WERI-Rb-1 (cell line): ENCODE measurements around the gene TPP2.

ENCODE experiments used
- DNase-seq: peaks from one replicate; pipeline ENCODE4 v3.0.0-alpha.2; 2020
- H3K27ac ChIP-seq: fragments of 250-450 bp; sonication (Bioruptor Pico); 2 replicates; pipeline ENCODE4 v1.5.1; 2020; ENCODE audit warnings: mild to moderate bottlenecking, moderate library complexity
- H3K27me3 ChIP-seq: fragments of 250-450 bp; sonication (Bioruptor Pico); 2 replicates; pipeline ENCODE4 v1.5.1; 2021; ENCODE audit warnings: mild to moderate bottlenecking, low read depth, moderate library complexity; ENCODE audit not compliant: insufficient read depth, severe bottlenecking
- H3K36me3 ChIP-seq: fragments of 250-450 bp; sonication (Bioruptor Pico); 2 replicates; pipeline ENCODE4 v1.5.1; 2020; ENCODE audit warnings: mild to moderate bottlenecking, moderate library complexity
- H3K4me3 ChIP-seq: 2 replicates; pipeline ENCODE4 v1.5.1; 2011; ENCODE audit warnings: low read depth, mild to moderate bottlenecking, control low read depth, low read length
- H3K9me3 ChIP-seq: fragments of 250-450 bp; sonication (Bioruptor Pico); 2 replicates; pipeline ENCODE4 v1.5.1; 2021; ENCODE audit warnings: mild to moderate bottlenecking, moderate library complexity; ENCODE audit not compliant: severe bottlenecking
- TF ChIP-seq, protein P1 (sequence below): IDR thresholded peaks from 2 replicates; pipeline ENCODE4 v1.5.1; 2011; ENCODE audit warnings: low read depth, mild to moderate bottlenecking, control low read depth, inconsistent platforms, low read length

TPP2 gene

DNA sequence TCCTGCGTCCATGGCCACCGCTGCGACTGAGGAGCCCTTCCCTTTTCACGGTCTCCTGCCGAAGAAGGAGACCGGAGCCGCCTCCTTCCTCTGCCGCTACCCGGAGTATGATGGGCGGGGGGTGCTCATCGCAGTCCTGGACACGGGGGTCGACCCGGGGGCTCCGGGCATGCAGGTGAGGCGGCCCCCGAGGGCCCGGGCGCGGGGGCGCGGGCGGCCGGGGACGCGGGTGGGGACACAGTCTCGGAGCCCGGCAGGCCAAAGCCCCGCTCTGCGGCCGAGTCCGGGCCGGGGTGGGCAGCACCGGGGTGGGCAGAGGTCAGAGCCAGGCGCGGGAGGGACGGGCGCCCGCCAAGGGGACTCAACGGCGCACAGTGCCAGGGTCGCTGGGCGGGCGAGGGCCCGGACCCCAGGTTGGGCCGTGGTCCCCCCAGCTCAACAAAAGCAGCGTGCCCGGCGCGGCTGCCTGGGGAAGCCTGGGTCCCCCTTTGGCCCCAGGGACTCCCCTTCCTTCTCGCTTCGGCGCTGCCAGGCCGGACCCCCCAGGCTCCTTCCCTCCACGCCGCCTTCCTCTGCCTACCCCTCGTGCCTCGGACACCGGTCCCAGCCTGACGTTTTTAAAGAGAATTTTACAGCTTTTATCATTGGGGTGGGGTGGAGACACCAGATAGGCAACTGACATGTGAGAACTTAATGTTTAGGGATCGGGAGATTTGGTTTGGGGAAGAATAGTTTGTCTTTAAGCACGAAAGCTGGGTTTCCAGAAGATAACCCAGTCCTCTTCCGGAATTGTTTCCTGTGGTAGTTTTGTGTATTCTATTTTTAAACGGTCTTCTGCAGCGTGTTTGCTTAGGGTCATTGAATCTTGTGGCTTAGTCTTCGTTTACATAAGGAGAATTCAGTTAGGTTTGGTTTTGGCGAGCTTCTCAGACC lies 509 bp downstream of the TPP2 start:
- H3K27ac ChIP-seq = peak overlapping the region; percentile 93
- H3K27me3 ChIP-seq = no peaks in the 10 kb centered on the region
- H3K4me3 ChIP-seq = peak overlapping the region; percentile 78
- H3K36me3 ChIP-seq = peaks cover 39% of the 10 kb centered on the region
- TF ChIP-seq, protein P1, sequence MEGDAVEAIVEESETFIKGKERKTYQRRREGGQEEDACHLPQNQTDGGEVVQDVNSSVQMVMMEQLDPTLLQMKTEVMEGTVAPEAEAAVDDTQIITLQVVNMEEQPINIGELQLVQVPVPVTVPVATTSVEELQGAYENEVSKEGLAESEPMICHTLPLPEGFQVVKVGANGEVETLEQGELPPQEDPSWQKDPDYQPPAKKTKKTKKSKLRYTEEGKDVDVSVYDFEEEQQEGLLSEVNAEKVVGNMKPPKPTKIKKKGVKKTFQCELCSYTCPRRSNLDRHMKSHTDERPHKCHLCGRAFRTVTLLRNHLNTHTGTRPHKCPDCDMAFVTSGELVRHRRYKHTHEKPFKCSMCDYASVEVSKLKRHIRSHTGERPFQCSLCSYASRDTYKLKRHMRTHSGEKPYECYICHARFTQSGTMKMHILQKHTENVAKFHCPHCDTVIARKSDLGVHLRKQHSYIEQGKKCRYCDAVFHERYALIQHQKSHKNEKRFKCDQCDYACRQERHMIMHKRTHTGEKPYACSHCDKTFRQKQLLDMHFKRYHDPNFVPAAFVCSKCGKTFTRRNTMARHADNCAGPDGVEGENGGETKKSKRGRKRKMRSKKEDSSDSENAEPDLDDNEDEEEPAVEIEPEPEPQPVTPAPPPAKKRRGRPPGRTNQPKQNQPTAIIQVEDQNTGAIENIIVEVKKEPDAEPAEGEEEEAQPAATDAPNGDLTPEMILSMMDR = no peak
- DNase-seq = peak; percentile 33
- H3K9me3 ChIP-seq = no peaks in the 10 kb centered on the region

DNA sequence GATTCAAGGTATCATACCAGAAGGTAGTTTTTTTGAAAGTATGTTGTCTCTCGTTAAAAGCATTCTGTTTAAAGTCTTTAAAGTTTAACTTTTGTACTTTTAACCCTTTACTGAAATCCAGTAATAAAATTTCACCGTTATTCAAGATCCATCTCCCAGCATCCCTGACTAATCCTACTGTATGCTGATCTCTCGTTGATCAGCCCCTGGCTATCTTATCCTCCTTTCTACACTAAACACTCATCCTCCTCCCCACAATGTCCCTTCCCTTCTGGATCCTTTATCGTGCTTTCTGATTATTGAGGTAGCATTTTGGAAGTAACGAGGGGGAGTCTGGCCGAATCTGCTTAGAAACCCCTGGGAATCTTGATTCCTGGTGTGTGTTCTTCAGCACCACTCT lies 1.3 kb downstream of the TPP2 start:
- no peaks in the 10 kb centered on the region for H3K9me3 ChIP-seq
- peaks cover 44% of the 10 kb centered on the region for H3K36me3 ChIP-seq
- DNase-seq = no peak
- peak overlapping the region; percentile 93 for H3K27ac ChIP-seq
- H3K4me3 ChIP-seq = peak overlapping the region; percentile 78
- H3K27me3 ChIP-seq = no peaks in the 10 kb centered on the region
- TF ChIP-seq, protein P1 = no peak

DNA sequence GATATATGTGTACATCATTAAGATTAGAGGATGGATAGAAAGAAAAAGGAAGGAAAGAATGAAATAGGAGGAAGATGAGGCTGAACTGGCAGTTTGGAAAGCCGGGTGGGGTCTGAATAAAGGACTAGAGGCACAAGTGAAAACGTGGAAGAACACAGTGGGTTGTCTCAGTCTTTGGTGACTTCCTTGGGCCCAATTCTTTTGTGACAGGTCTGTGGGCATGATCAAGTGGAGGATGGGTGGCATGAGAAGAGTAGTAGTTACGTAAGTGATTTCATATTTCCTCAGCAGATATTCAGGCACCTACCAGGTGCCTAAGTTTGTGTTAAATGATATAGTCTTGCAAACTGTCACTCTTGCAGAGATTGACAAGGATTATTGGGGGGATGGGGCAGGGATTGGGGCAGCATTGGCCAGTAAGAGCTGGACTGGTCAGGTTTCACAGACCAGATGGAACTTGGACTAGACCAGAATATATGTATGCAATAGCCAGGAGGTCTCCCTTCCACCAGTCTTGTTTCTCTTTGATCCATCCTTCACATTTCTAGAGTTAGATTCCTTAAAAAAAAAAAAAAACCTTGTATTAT lies 2.7 kb downstream of the TPP2 start:
- Histone ChIP-seq H3K9me3 (no peaks in the 10 kb centered on the region), H3K27ac (peak overlapping the region; percentile 35), H3K4me3 (peak overlapping the region; percentile 78), H3K27me3 (no peaks in the 10 kb centered on the region), H3K36me3 (peaks cover 59% of the 10 kb centered on the region)
- DNase-seq = peak; percentile 81
- TF ChIP-seq, protein P1 = no peak

DNA sequence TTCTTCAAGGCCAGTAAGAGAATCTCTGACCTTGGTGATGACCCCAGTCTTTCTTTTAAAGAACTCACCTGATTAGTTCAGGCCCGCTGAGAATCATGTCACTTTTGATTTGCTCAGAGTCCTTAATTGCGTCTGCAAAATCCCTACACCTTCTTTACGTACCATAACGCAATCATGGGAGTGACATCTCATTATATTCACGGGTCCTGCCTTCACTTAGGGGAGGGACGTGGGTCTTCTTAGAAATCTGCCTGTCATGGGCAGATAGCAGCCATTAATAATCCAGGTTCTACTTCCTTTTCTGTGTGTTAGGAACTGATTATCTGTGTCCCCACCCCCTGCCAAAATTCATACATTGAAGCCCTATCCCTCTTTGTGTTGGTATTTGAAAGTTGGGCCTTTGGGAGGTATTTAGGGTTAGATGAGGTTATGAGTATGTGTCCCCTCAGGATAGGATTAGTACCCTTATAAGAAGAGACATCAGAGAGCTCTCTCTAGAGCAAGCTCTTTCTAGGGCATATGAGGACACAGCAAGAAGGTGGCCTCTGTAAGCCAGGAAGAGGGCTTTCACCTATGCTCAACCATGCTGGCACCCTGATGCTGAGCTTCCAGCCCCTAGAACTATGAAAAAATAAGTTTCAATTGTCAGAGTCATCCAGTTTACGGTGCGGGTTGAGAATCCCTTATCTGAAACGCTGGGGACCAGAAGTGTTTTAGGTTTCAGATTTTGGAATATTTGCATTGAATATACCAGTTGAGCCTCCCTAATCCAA lies 9.9 kb downstream of the TPP2 start:
- no peak overlapping the region for H3K27ac ChIP-seq
- H3K4me3 ChIP-seq = no peak overlapping the region
- no peaks in the 10 kb centered on the region for H3K27me3 ChIP-seq
- no peak for DNase-seq
- TF ChIP-seq, protein P1 = no peak
- no peaks in the 10 kb centered on the region for H3K9me3 ChIP-seq
- peaks cover 95% of the 10 kb centered on the region for H3K36me3 ChIP-seq

DNA sequence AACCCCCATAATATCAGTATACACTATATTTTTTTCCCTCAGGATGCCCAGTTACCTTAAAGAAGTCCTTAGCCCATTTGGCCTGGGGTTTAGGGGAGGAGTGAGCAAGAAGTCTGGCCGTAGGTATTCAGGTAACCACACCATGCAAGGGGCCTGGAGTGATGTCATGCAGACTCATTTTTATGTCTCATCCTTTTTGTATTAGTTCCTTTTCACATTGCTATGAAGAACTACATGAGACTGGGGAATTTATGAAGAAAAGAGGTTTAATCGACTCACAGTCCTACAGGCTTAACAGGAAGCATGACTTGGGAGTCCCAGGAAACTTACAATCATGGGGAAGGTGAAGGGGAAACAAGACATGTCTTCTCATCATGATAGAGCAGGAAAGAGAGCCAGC lies 12.2 kb downstream of the TPP2 start:
- no peaks in the 10 kb centered on the region for H3K27me3 ChIP-seq
- H3K36me3 ChIP-seq = peaks cover 97% of the 10 kb centered on the region
- no peak overlapping the region for H3K4me3 ChIP-seq
- no peak overlapping the region for H3K27ac ChIP-seq
- H3K9me3 ChIP-seq = no peaks in the 10 kb centered on the region
- no peak for DNase-seq
- TF ChIP-seq, protein P1 = no peak
